ENCODE results near the gene RITA1.

Gene RITA1

GRCh38 chr12:113186033-113186365 is 478 bp downstream of the RITA1 start:
- Histone ChIP-seq H3K27me3 (no peaks in the 10 kb centered on the region), H3K27ac (peak overlapping the region; percentile 99), H3K4me1 (peaks cover 46% of the 10 kb centered on the region), H4K20me1 (peaks cover 76% of the 10 kb centered on the region), H3K9me3 (no peaks in the 10 kb centered on the region), H3K9ac (peak overlapping the region; percentile 98), H3K4me2 (peak overlapping the region; percentile 84), H3K4me3 (peak overlapping the region; percentile 89), H3K36me3 (peaks cover 66% of the 10 kb centered on the region)
- TF ChIP-seq Cebpa-rat (IDR thresholded peaks at IDR 0.05) = no peak

GRCh38 chr12:113186666-113187325 is 1.3 kb downstream of the RITA1 start:
- Histone ChIP-seq H3K27me3 (no peaks in the 10 kb centered on the region), H3K4me2 (peak overlapping the region; percentile 84), H3K36me3 (peaks cover 67% of the 10 kb centered on the region), H3K4me3 (peak overlapping the region; percentile 89), H4K20me1 (peaks cover 78% of the 10 kb centered on the region), H3K27ac (no peak overlapping the region), H3K4me1 (peaks cover 46% of the 10 kb centered on the region), H3K9ac (peak overlapping the region; percentile 98), H3K9me3 (no peaks in the 10 kb centered on the region)
- TF ChIP-seq Cebpa-rat (IDR thresholded peaks at IDR 0.05) = no peak

GRCh38 chr12:113189361-113189760 is 3.8 kb downstream of the RITA1 start:
- H3K27ac ChIP-seq = no peak overlapping the region
- TF ChIP-seq Cebpa-rat (IDR thresholded peaks at IDR 0.05) = no peak
- H3K4me3 ChIP-seq = no peak overlapping the region
- no peaks in the 10 kb centered on the region for H3K27me3 ChIP-seq
- peaks cover 67% of the 10 kb centered on the region for H4K20me1 ChIP-seq
- H3K4me1 ChIP-seq = peaks cover 36% of the 10 kb centered on the region
- no peak overlapping the region for H3K9ac ChIP-seq
- no peak overlapping the region for H3K4me2 ChIP-seq
- H3K36me3 ChIP-seq = peaks cover 60% of the 10 kb centered on the region
- H3K9me3 ChIP-seq = no peaks in the 10 kb centered on the region

GRCh38 chr12:113190761-113191160 is 5.2 kb downstream of the RITA1 start:
- H3K4me1 ChIP-seq = peaks cover 38% of the 10 kb centered on the region
- no peak overlapping the region for H3K4me3 ChIP-seq

GRCh38 chr12:113191227-113191626 is 5.7 kb downstream of the RITA1 start:
- Histone ChIP-seq H3K4me2 (no peak overlapping the region), H3K27ac (no peak overlapping the region), H3K4me1 (peaks cover 34% of the 10 kb centered on the region), H3K9ac (no peak overlapping the region), H3K27me3 (no peaks in the 10 kb centered on the region), H3K4me3 (no peak overlapping the region), H4K20me1 (peaks cover 80% of the 10 kb centered on the region), H3K36me3 (peaks cover 60% of the 10 kb centered on the region), H3K9me3 (no peaks in the 10 kb centered on the region)
- no peak for TF ChIP-seq Cebpa-rat (IDR thresholded peaks at IDR 0.05)

More at GRCh38 chr12:113190761-113191160, 5.2 kb downstream of the RITA1 start:
- H3K27me3 ChIP-seq = no peaks in the 10 kb centered on the region
- no peak overlapping the region for H3K9ac ChIP-seq
- peaks cover 81% of the 10 kb centered on the region for H4K20me1 ChIP-seq
- H3K27ac ChIP-seq = no peak overlapping the region
- H3K4me2 ChIP-seq = no peak overlapping the region
- no peaks in the 10 kb centered on the region for H3K9me3 ChIP-seq
- no peak for TF ChIP-seq Cebpa-rat (IDR thresholded peaks at IDR 0.05)
- peaks cover 60% of the 10 kb centered on the region for H3K36me3 ChIP-seq

- H3K9ac ChIP-seq = no peak overlapping the region
- H3K27me3 ChIP-seq = no peaks in the 10 kb centered on the region
- TF ChIP-seq Cebpa-rat (IDR thresholded peaks at IDR 0.05) = no peak
- H3K4me2 ChIP-seq = no peak overlapping the region
- no peaks in the 10 kb centered on the region for H3K9me3 ChIP-seq
- peaks cover 31% of the 10 kb centered on the region for H3K36me3 ChIP-seq
- peaks cover 70% of the 10 kb centered on the region for H4K20me1 ChIP-seq
- H3K4me1 ChIP-seq = peaks cover 13% of the 10 kb centered on the region
- H3K27ac ChIP-seq = no peak overlapping the region
- H3K4me3 ChIP-seq = no peak overlapping the region
Measured at GRCh38 chr12:113194971-113195391, 9.5 kb downstream of the RITA1 start.

- peaks cover 13% of the 10 kb centered on the region for H3K4me1 ChIP-seq
- peaks cover 64% of the 10 kb centered on the region for H4K20me1 ChIP-seq
- H3K4me3 ChIP-seq = no peak overlapping the region
- no peak for TF ChIP-seq Cebpa-rat (IDR thresholded peaks at IDR 0.05)
- H3K27ac ChIP-seq = no peak overlapping the region
- H3K9me3 ChIP-seq = no peaks in the 10 kb centered on the region
- no peak overlapping the region for H3K4me2 ChIP-seq
- peaks cover 24% of the 10 kb centered on the region for H3K36me3 ChIP-seq
- H3K9ac ChIP-seq = no peak overlapping the region
- no peaks in the 10 kb centered on the region for H3K27me3 ChIP-seq
Measured at GRCh38 chr12:113195598-113195997, 10.1 kb downstream of the RITA1 start.

GRCh38 chr12:113196582-113196981 is 11.1 kb downstream of the RITA1 start:
- Histone ChIP-seq H3K9ac (no peak overlapping the region), H4K20me1 (peaks cover 57% of the 10 kb centered on the region), H3K4me2 (no peak overlapping the region), H3K36me3 (peaks cover 15% of the 10 kb centered on the region), H3K4me1 (peaks cover 13% of the 10 kb centered on the region), H3K27me3 (peaks cover 6% of the 10 kb centered on the region), H3K27ac (no peak overlapping the region), H3K4me3 (no peak overlapping the region), H3K9me3 (no peaks in the 10 kb centered on the region)
- no peak for TF ChIP-seq Cebpa-rat (IDR thresholded peaks at IDR 0.05)

GRCh38 chr12:113196990-113197389 is 11.5 kb downstream of the RITA1 start:
- TF ChIP-seq Cebpa-rat (IDR thresholded peaks at IDR 0.05) = no peak
- Histone ChIP-seq H3K9me3 (no peaks in the 10 kb centered on the region), H4K20me1 (peaks cover 57% of the 10 kb centered on the region), H3K36me3 (peaks cover 11% of the 10 kb centered on the region), H3K9ac (no peak overlapping the region), H3K27ac (no peak overlapping the region), H3K4me1 (peaks cover 13% of the 10 kb centered on the region), H3K4me3 (no peak overlapping the region), H3K27me3 (peaks cover 10% of the 10 kb centered on the region), H3K4me2 (no peak overlapping the region)

- H3K9me3 ChIP-seq = no peaks in the 10 kb centered on the region
- no peak overlapping the region for H3K27ac ChIP-seq
- peaks cover 14% of the 10 kb centered on the region for H3K27me3 ChIP-seq
- H4K20me1 ChIP-seq = peaks cover 59% of the 10 kb centered on the region
- TF ChIP-seq Cebpa-rat (IDR thresholded peaks at IDR 0.05) = no peak
- no peak overlapping the region for H3K4me2 ChIP-seq
- peaks cover 5% of the 10 kb centered on the region for H3K36me3 ChIP-seq
- no peak overlapping the region for H3K9ac ChIP-seq
- H3K4me3 ChIP-seq = no peak overlapping the region
- H3K4me1 ChIP-seq = peaks cover 13% of the 10 kb centered on the region
Measured at GRCh38 chr12:113197518-113198077, 12.1 kb downstream of the RITA1 start.

All from BLaER1 (cell line).